ENCODE data around the gene ATP5MK. TPM values are rescaled to one million over a fixed set of nuclear protein-coding genes. Genes with fewer than 3 reads are reported as not detected.

ATP5MK gene
- total RNA-seq, 1 experiment from 2014 or later = 694 TPM

DNA sequence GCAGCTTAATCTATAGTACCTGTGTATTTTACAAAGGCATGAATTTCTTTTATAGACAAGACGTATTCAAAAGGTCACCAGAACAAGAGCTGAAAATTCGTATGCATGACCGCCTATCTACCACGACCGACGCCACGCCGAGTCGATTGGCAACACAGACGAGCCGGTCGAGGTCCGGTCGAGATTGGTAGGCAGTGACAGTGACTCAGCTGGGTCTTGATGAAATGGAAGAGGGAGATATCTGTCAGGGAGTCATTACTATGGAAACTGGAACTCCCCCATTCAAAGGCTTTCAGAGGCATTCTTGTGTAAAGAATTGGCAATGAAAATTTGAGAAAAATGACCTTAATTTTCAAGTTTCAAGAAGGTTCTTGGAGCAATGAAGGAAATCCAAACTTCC, 2.1 kb downstream of the ATP5MK start:
- Histone ChIP-seq H3K4me1 (ENCODE audit: control insufficient read depth, insufficient read depth, low read length) (peaks cover 27% of the 10 kb centered on the region), H3K27ac (ENCODE audit: low read length) (no peak overlapping the region), H3K36me3 (ENCODE audit: control insufficient read depth, insufficient read depth, low read length) (peaks cover 51% of the 10 kb centered on the region), H3K27me3 (ENCODE audit: control insufficient read depth, insufficient read depth, low read length) (no peaks in the 10 kb centered on the region), H3K4me3 (ENCODE audit: low read depth in 2 of 2, low read length in 2 of 2) (no peak overlapping the region), H3K9me3 (ENCODE audit: control insufficient read depth, insufficient read depth, low read depth, low read length) (no peaks in the 10 kb centered on the region)
- POLR2A ChIA-PET = interaction anchor here (0.6 kb wide), 1 partner anchor 207 kb away, joined by 5 read pairs; no protein-coding TSS in a partner anchor
- TF ChIP-seq TCF7L2 (IDR thresholded peaks at IDR 0.05; ENCODE audit: low read depth, low read length) (no peak), POLR2AphosphoS5 (IDR thresholded peaks at IDR 0.05; ENCODE audit: low read depth, low read length) (no peak), SIN3A (IDR thresholded peaks at IDR 0.05; ENCODE audit: borderline replicate concordance, insufficient read depth, low read depth, low read length) (no peak)
- TF ChIP-seq, protein P1, sequence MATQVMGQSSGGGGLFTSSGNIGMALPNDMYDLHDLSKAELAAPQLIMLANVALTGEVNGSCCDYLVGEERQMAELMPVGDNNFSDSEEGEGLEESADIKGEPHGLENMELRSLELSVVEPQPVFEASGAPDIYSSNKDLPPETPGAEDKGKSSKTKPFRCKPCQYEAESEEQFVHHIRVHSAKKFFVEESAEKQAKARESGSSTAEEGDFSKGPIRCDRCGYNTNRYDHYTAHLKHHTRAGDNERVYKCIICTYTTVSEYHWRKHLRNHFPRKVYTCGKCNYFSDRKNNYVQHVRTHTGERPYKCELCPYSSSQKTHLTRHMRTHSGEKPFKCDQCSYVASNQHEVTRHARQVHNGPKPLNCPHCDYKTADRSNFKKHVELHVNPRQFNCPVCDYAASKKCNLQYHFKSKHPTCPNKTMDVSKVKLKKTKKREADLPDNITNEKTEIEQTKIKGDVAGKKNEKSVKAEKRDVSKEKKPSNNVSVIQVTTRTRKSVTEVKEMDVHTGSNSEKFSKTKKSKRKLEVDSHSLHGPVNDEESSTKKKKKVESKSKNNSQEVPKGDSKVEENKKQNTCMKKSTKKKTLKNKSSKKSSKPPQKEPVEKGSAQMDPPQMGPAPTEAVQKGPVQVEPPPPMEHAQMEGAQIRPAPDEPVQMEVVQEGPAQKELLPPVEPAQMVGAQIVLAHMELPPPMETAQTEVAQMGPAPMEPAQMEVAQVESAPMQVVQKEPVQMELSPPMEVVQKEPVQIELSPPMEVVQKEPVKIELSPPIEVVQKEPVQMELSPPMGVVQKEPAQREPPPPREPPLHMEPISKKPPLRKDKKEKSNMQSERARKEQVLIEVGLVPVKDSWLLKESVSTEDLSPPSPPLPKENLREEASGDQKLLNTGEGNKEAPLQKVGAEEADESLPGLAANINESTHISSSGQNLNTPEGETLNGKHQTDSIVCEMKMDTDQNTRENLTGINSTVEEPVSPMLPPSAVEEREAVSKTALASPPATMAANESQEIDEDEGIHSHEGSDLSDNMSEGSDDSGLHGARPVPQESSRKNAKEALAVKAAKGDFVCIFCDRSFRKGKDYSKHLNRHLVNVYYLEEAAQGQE (IDR thresholded peaks at IDR 0.05; ENCODE audit: insufficient read depth in 1 of 2, low read depth in 2 of 2, low read length in 1 of 2) = no peak
- TF ChIP-seq, protein P2, sequence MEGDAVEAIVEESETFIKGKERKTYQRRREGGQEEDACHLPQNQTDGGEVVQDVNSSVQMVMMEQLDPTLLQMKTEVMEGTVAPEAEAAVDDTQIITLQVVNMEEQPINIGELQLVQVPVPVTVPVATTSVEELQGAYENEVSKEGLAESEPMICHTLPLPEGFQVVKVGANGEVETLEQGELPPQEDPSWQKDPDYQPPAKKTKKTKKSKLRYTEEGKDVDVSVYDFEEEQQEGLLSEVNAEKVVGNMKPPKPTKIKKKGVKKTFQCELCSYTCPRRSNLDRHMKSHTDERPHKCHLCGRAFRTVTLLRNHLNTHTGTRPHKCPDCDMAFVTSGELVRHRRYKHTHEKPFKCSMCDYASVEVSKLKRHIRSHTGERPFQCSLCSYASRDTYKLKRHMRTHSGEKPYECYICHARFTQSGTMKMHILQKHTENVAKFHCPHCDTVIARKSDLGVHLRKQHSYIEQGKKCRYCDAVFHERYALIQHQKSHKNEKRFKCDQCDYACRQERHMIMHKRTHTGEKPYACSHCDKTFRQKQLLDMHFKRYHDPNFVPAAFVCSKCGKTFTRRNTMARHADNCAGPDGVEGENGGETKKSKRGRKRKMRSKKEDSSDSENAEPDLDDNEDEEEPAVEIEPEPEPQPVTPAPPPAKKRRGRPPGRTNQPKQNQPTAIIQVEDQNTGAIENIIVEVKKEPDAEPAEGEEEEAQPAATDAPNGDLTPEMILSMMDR (IDR thresholded peaks at IDR 0.05) = no peak
- ATAC-seq (no peak), DNase-seq (ENCODE audit: low read depth, low spot score) (no peak)
- no TSS peak for BruUV-seq (replicated peaks)
- CTCF ChIA-PET = interaction anchor here (0.6 kb wide), 1 partner anchor 22 kb away, joined by 4 read pairs; no protein-coding TSS in a partner anchor
- intact Hi-C loops (cut with micrococcal nuclease; ENCODE audit: unreplicated experiment) (no loop called here), in situ Hi-C loops (cut with HindIII; ENCODE audit: low pct_unique_long_range_greater_than_20kb, low sequenced_read_pairs) (loop anchor here (10.0 kb wide), 1 partner anchor 81 kb away; the partner anchor contains the start of gene CALHM3)

DNA sequence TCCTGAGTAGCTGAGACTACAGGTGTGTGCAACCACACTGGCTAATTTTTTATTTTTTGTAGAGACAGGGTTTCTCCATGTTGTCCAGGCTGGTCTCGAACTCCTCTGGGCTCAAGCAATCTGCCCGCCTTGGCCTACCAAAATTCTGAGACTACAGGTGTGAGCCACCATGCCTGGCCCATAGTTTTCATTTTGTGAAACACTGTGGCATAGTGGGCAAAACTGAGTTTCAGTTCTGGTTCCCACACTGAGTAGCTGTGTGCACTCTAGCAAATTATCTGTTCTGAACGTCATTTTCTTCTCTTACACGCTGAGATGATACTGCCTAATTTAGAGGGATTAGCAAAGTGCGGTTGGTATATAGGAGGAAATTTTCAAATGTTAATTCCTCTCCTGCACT, 13.5 kb downstream of the ATP5MK start:
- H3K27ac ChIP-seq (ENCODE audit: low read length) = no peak overlapping the region
- CTCF ChIA-PET = no interaction called here
- H3K4me3 ChIP-seq (ENCODE audit: low read depth in 2 of 2, low read length in 2 of 2) = no peak overlapping the region
- POLR2A ChIA-PET = no interaction called here
- BruUV-seq (replicated peaks) = no TSS peak
- no peak for ATAC-seq
- no peak for TF ChIP-seq SIN3A (IDR thresholded peaks at IDR 0.05; ENCODE audit: borderline replicate concordance, insufficient read depth, low read depth, low read length)
- TF ChIP-seq, protein P2 (IDR thresholded peaks at IDR 0.05) = no peak
- no peak for TF ChIP-seq POLR2AphosphoS5 (IDR thresholded peaks at IDR 0.05; ENCODE audit: low read depth, low read length)
- TF ChIP-seq TCF7L2 (IDR thresholded peaks at IDR 0.05; ENCODE audit: low read depth, low read length) = no peak
- TF ChIP-seq, protein P1 (IDR thresholded peaks at IDR 0.05; ENCODE audit: insufficient read depth in 1 of 2, low read depth in 2 of 2, low read length in 1 of 2) = no peak
- peaks cover 6% of the 10 kb centered on the region for H3K36me3 ChIP-seq (ENCODE audit: control insufficient read depth, insufficient read depth, low read length)
- no peaks in the 10 kb centered on the region for H3K4me1 ChIP-seq (ENCODE audit: control insufficient read depth, insufficient read depth, low read length)
- DNase-seq (ENCODE audit: low read depth, low spot score) = no peak
- in situ Hi-C loops (cut with HindIII; ENCODE audit: low pct_unique_long_range_greater_than_20kb, low sequenced_read_pairs) = no loop called here
- H3K9me3 ChIP-seq (ENCODE audit: control insufficient read depth, insufficient read depth, low read depth, low read length) = no peaks in the 10 kb centered on the region
- H3K27me3 ChIP-seq (ENCODE audit: control insufficient read depth, insufficient read depth, low read length) = no peaks in the 10 kb centered on the region
- intact Hi-C loops (cut with micrococcal nuclease; ENCODE audit: unreplicated experiment) = no loop called here

Measured in Panc1 (cell line).